ENCODE data around the gene AADAT.
A peak's percentile ranks its signal among the peaks of the same experiment; 100 is the strongest.

- TF ChIP-seq CTCF (conservative IDR thresholded peaks at IDR 0.05; ENCODE audit: low read depth, low read length) = peak; percentile 55
- no peak for TF ChIP-seq EZH2 (IDR thresholded peaks at IDR 0.05; ENCODE audit: low read length, unreplicated experiment)
- no peak for TF ChIP-seq EZH2phosphoT487 (IDR thresholded peaks at IDR 0.05; ENCODE audit: borderline replicate concordance, low read length)
These were observed at the start of gene AADAT for GRCh38 chr4:170089668-170090351.

Data from PC-3 (cell line).